Stimulated activated CD8-positive, alpha-beta memory T cell treated with anti-CD3 and anti-CD28 coated beads, Interleukin-12 subunit alpha, Interleukin-12 subunit beta, amount 100 ng/mL, for 24 hours (primary cell): ENCODE measurements around the gene PAK2.
"Not testable (repeated sequence)": the region's sequence is repeated elsewhere in the genome, so short reads cannot be mapped to it uniquely, and the experiment has no call there.

Experiments
- DNase-seq: peaks from one replicate; pipeline ENCODE4 v3.0.0-alpha.2; 2020; ENCODE audit errors: extremely low read depth

The PAK2 gene

GRCh38 chr3:196739671-196740480 lies at the start of gene PAK2:
PAK2 (plus strand) TSS chr3:196739857; CDS start chr3:196782647, 42,790 bp downstream.
- DNase-seq, result peak; percentile 85

- DNase-seq, result no peak
These were observed 49.6 kb upstream of the PAK2 start for GRCh38 chr3:196689941-196690660.

GRCh38 chr3:196691386-196691785 lies 48.3 kb upstream of the PAK2 start:
- DNase-seq, result no peak

- no peak for DNase-seq
These were observed 45.4 kb upstream of the PAK2 start for GRCh38 chr3:196694202-196694638.

- no peak for DNase-seq
These were observed 44.5 kb upstream of the PAK2 start for GRCh38 chr3:196694941-196695848.

- DNase-seq, result no peak
These were observed 43.8 kb upstream of the PAK2 start for GRCh38 chr3:196695849-196696226.

GRCh38 chr3:196697270-196697669 lies 42.4 kb upstream of the PAK2 start:
- no peak for DNase-seq

- no peak for DNase-seq
These were observed 39.9 kb upstream of the PAK2 start for GRCh38 chr3:196699749-196700148.

- DNase-seq, result no peak
These were observed 38.9 kb upstream of the PAK2 start for GRCh38 chr3:196700801-196701200.

GRCh38 chr3:196706327-196706726 lies 33.3 kb upstream of the PAK2 start:
- no peak for DNase-seq

GRCh38 chr3:196706731-196707130 lies 32.9 kb upstream of the PAK2 start:
- DNase-seq, result no peak

- DNase-seq, result no peak
These were observed 32.1 kb upstream of the PAK2 start for GRCh38 chr3:196707566-196707965.

GRCh38 chr3:196708467-196708866 lies 31.2 kb upstream of the PAK2 start:
- DNase-seq, result no peak

- DNase-seq, result peak; percentile 65
These were observed 27.7 kb upstream of the PAK2 start, which contains the start of the genes CEP19 and PIGX for GRCh38 chr3:196711838-196712513. CEP19 (minus strand) TSS chr3:196712250; CDS start chr3:196708657, 3,593 bp downstream. PIGX (plus strand) TSS chr3:196712377.

- DNase-seq, result peak; percentile 26
These were observed 26.9 kb upstream of the PAK2 start for GRCh38 chr3:196712514-196713413.

GRCh38 chr3:196717162-196717561 lies 22.5 kb upstream of the PAK2 start:
- DNase-seq, result not testable (repeated sequence)

- DNase-seq, result no peak
These were observed 18.6 kb upstream of the PAK2 start for GRCh38 chr3:196721097-196721496.

GRCh38 chr3:196726788-196727675 lies 12.6 kb upstream of the PAK2 start:
- DNase-seq, result no peak

GRCh38 chr3:196735751-196736150 lies 3.9 kb upstream of the PAK2 start:
- no peak for DNase-seq
